ENCODE data around the gene USP40.

Gene USP40

DNA sequence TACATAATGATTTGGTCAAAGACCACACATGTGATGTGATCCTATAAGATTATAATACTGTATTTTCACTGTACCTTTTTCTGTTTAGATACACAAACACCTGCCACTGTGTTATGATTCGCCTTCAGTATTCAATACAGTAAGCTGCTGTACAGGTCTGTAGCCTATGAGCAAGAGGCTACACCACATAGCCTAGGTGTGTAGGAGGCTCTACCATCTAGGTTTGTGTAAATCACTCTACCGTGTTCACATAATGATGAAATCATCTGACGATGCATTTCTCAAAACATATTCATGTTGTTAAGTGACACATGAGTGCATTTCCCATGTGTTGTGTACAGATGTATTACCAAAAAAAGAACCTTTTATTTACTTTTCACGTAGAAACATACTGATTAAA is 74.5 kb downstream of the USP40 start:
- DNase-seq = no peak

DNA sequence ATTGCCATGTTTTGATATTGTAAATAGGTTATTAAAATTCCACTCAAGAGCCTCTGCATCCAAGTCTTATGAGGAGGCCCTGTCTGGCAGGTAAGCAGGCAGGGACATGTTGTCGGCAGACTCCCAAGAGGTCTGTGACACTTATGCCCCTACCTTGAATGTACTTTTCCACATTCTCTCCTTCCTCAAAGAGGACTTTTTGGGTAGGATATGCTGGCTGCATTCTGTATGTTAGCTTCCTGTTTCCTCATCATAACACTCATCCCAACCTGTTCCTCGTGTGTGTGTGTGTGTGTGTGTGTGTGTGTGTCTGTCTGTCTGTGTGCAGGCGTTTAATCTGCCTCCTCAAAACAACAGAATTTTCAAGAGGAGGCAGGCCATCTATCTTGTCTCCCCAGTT is 75.3 kb downstream of the USP40 start:
- DNase-seq = no peak

DNA sequence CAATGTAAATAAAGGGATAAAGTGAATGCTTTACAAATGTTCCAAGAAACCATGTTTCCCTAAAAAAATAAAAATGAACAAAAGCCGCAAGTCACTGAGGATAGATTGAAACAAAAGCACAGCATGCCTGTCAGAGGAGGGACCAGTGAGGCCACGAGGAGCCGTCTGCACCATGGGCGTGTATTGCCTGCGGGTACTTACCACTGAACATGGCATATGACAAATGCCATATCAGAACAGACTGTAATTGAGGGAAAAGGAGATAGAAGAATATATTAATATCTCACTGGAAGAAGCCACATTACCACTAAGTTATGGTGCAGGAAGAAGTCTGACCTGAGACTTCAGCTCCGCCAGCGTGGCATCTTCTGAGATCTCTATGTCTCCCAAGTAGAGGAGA is 75.8 kb downstream of the USP40 start:
- DNase-seq = no peak

DNA sequence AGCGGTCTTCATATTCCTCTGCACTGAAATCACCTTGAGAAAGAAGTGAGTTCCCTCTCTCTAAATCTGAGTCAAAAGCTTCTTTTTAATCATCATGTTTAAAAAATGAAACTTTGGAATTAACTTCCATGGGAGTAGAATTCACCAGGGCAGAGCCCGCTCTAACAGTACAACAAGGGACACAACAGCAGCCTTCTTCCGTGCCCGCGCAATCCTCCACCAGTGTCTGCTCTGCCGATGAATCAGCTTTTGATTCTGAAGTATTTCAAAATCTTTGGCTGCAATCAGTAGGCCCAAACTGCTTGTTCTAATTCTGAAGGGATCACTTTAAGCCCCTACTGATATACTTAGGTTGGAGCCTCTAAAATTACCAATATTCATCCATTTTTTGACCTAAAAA is 76.9 kb downstream of the USP40 start:
- DNase-seq = no peak

DNA sequence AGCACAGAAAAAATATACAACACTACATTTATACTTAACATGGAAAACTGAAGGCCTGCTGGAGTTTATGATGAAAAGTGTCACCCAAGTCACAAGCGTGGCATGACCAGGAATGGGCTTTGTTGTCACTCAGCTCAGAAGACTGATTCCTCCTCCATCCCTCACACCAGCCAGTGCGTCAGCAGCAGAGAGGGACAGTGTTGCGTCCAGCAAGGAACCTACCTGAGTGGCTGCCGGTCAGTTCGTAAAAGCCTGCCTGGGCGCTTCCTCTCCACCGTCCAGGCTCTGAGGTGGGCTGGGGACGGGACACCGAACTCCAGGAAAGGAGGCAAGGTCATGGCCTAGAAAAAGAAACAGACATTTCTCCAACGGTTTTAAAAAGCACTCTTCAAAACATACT is 77.4 kb downstream of the USP40 start:
- no peak for DNase-seq

DNA sequence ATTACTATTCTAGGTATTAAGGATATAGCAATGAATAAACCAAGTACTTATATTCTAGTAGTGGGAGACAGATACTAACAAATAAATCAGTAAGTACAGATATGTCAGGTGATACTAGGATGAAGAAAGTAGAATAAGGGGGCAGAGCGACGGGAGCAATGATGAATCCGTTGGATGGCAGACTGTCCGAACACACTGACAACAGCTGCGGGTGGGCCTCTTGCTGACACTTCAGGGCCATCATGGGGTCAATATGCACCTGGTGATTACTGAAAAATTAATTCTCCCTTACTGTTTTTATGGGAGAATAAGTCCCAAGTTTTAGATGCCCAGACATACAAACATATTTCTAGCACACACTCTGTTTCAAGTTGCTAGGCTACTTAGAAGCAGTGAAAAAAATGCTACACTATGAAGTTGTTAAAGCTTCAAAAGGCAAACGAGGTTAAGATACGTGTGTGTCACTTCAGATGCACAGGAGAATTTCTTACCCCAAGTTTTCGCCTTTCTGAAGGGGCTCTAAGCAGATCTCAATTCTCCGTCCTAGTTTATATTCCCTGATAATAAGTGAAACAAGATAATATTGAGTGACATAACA is 78.7 kb downstream of the USP40 start:
- no peak for DNase-seq

DNA sequence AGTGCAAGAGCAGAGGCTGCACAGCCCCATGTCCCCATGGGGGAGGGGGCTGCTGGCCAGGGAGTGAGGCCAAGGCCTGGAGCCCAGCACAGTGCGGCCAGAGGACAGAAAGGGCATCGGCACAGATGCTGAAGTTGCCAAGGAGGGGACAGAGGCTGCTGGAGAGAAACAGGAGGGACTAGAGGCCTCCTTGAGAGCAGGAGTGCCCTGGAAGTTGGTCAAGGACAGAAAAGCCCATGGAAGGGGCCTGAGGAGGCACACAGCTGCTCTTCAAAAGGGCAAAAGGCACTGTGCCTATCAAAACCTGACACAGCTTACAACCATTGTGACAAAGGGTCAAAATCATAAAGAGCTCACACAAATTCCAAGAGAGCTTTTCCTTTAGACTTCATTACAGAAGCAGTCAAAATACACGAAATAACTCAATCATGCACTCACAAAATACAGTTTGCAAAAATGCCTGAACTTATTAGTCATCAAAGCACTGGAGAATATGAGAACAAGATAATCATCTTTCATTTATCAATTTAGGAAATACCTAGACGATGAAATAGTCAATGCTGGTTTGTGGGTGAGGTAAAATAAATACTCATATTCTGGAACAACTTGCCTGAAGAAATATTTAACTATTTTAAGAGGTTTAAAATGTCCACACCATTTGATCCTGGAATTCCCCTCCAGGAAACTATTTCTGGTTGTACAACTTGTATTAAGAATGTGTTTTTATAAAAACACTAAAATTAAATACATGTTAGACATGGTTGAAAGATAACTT is 79.6 kb downstream of the USP40 start:
- DNase-seq = no peak

DNA sequence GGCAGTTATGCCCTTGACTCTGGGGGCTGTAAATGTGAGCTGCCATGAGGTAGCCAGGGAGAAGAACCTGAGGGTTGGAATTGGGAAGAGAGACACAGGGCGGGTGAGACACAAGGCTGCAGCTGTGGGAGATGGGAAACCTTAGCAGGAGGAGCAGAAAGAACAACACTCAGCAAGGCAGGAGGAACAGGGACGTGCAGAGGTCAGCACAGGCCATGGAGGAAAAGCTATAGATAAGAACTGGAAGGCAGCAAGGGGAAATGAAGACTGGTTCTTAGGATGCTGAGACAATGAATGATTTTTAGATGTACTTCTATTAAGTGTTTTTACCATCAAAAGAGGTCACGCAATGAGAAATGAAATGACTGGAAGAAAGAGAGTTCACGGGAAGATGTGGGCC is 80.2 kb downstream of the USP40 start:
- no peak for DNase-seq

DNA sequence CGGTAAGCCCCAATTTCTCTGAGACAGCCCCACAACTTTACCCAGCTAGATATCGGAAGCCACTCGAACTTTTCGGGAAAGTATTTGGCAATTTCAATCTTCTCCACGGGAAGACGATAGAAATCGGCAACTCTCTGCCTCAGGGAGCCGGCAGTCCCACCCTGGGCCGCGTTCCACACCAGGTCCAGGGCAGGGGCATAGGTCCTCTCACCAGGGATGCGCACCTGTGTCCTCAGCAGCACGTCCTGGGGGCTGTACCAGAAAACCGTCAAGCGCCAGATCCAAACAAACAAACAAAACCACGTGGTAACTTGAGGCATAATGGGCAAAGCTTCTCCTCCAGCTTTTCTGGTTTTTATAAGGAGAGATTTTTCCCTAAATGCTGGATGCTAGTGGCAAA is 80.9 kb downstream of the USP40 start:
- DNase-seq = no peak

DNA sequence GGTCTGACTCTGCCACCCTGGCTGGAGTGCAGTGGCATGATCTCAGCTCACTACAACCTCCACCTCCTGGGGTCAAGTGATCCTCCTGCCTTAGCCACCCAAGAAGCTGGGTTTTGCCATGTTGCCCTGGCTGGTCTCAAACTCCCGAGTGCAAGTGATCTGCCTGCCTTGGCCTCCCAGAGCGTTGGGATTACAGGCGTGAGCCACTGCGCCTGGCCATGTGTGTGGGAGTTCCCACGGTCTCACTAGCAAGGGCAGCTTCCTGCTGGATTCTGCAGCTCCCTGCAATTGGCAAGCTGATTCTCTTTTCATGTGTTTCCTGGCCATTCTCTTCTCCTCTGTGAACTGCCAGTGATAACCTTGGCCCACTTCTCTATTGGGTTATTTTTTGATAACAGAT is 84.0 kb downstream of the USP40 start:
- no peak for DNase-seq

DNA sequence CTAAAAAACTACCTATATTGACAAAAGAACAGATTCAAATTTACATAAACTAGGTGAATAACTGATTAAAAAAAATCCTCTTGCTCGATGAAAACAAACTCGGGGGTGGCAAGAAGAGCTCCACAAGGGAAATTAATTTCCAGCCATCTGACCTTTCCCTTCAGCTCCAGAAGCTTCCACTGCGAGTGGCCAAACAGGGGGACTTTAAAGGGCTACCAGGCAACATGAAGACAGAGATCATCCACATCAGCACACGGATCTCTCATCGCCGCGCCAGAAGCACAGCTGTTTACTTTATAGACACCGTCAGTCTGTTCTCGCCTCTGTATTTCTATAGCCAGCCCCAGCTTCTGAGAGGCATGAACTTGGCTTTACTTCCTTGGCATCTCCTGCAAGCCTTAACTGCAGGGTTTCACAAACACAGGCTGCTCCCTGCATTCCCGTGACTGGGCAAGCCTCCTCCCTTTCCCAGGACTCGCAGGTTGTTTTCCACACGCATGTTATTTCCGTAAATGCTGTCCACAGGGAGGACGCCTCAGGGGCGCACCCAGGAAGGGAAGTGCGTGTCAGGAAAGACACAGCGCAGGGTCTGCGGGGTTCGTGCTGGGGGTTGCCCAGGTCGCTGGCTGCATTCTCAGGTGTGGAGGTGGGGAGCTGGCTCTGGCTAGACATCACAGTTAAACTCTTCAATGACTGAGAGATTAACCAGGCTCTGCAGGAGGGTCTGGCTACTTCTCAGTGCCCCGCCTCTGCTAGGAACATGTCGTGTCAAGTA is 85.0 kb downstream of the USP40 start:
- DNase-seq = no peak

DNA sequence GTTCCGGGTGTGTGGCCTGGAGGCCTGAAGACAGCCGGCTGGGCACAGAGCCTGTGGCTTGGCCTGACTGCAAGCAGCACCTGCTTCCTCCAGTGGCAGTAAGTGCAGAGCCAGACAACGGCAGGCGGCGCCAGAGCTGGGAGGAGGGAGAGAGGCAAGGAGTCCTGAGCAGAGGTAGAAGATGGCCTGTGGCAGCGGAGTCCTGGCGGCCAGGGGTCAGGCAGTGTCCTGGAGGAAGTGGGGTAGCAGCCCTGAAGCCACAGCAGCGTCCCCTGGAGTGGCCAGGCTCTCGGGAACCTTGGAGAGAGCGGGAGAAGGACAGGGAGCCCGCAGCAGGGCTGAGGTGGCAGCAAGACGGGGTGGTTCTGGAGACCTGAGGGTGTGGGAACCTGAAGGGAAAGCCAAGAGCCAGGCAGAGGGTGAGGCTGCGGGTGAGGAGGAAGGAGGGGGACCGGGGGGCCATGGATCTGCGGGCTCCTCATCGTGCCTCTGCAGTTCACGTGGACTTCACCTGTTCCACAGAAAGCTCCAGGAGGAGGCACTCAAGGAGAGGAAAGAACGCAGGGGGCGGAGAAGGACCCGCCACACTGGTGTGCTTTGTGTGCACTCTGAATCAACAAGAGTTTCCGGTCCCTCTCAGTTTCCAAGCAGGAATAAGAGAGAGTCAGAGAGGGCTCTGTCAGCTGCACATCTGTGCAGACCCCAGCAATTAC is 85.9 kb downstream of the USP40 start:
- DNase-seq = no peak

DNA sequence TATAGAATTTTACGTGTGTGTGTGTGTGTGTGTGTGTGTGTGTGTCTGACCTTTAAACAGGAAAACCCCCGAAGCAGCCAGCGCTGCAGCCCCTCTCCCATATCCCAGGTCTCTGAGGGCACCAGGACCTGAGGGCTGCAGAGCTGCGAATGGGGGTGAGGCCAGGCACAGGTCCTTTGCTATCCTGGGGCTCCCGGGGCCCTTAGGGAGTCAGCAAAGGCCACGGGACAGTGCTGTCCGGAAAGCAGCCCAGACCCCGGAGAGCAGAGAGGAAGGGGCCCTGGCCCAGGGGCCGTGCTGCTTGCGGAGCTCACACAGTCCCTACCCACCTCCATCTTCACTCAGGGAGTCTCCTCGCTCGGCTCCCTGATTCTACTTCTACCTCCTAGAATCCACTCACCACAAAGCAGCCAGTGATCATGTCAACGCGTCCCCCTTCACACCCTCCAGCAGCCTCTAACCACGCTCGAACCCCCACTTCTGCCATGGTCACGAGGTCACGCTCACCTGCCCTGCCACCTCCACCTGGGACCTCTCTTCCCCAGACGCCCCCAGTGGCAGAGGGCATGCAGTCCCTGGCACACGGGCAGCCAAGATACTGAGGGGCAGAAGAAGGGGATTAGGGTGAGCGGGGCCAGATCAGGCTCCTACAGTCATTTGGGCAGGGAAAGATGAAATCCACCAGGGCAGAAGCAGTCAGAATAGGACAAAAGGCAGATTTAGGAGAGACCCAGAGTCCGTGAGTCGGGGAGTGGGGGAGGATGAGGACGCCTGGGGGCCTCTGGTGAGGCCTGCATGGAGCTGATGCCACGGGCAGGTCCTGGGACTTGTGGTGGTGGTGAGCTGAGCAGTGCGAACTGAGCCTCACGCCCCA is 86.7 kb downstream of the USP40 start:
- DNase-seq = no peak

DNA sequence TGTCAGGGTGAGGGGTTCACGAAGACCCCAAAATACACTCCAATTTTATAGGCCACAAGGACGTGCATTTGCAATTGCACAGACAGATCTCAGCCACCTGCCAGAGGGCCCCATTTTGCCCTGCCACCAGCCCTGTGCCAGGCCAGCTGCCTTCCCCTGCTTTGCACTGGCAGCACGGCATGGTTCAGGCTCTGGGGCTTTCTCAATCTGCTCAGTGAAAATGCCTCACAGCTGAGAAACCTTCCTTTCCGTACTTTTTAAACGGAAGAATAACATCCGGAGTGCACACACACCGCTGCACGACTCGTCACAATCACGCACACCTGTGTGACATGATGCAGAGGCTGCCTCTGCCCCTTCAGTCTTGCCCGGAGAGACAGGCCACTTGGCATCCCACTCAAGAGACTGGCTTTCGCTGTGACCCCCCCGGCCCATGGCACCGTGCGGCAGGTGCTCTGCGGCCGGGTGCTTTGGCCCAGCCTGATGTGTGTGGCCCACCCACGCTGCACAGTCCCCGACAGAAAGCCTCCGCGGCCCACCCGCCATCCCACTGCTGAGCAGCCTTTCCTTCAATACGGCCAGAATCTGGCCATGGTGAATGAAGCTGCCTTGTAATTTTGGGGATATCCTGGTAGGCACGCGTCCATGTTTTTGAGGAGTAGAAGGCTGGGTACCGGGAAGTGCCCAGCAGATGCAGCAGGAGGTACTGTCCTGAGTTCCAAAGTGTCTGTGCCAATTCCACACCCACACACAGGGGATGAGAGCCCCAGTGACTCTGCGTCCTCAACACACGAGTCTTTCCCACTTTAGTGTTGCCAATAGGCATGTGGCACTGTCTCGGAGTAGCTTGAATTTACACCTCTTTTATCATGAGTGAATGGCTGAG is 88.8 kb downstream of the USP40 start:
- DNase-seq = no peak

DNA sequence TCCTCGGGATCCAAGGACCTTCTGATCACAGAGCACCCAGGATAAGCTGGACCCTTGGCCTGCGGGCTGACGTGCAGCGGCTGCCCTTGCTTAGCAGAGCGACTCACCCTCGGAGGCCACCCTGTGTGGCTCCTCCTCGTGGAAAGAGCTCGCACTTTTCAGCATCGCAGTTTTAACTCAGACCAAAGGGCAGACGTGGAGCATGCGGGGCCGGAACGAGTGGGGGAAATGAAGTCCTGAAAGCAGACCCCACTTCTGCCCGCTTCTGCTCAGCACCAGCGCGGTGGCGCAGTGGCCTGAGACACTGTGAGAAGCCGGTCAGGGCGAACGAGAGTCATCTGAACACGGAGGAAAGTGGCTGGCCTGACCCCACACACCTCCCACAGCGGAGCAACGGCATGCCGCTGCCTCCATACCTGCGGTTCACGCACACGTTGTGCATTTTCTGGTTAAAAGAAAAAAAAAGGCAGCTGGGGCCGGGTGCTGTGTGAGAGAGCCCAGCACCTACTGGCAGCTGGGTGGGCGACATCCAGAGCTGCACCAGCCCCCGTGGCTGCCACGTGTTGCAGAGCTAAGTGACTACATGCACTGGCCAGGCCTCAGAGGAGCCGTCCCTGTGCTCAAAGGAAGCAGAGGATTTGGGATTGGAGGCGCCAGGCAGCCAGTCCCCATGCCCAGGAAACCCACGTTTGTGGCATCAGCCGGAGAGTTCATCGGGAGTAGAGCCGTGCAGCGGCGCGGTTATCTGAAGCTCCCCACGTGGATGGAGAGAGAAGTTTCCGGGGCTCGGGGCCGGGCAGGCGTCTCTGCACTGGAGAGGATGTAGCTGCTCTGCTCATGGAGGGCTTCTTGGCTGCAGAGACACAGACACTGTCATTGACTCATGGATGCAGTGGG is 89.7 kb downstream of the USP40 start:
- no peak for DNase-seq

DNA sequence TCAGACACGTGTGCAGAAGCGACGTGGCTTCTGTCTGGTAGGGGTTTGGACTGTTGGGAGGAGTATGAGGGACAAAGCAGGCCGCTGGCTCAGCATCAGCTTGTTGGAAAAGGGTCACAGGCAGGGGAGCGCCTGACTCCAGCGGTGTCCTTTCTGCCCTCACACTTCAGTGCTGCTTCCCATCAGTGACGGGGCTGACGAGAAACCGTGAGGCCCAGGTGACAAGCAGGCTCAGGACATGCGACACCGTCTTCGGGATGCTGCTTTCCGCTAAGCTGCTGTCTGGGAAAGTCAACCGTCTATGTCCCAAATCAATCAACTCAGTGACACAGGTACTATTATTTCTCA is 90.5 kb downstream of the USP40 start:
- DNase-seq = no peak

DNA sequence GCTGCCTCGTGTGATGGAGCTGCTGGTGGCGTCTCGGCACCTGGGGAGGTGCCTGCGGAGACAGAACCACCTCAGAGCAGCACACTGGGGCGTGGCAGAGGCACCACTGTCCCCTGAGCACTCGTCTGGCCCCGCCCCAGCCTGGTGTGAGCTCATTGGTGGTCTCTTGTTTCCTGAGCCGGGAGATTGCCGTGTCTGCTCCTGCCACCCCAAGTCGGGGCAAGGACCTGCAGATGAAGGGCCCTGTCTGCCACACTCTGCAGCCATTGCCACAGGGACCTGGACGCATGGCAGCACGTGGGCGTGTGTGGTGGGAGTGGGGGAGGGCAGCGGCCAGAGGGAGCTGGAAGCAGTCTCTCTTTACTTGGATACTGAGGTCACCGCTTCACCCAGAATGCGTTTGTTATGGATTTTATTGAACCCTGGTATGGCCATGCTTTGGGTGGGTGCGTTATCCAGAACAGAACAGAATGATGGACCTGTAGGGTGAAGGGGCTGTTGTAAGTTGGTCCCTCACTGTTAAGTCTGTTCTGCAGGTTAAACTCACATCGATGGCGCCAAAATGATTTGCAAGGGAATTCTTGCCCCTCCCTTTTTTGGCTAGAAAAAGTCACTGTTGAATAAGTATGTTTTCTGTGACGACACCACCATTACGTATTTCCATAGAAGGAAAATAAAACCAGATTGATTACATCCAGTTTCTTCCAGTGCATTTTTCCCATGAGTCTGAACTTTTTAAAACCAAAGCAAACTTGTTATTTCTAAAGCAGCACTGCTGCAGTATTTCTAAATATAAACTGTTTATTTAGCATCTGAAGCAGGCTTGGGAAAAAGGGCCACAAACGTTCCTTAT is 92.0 kb downstream of the USP40 start:
- no peak for DNase-seq

DNA sequence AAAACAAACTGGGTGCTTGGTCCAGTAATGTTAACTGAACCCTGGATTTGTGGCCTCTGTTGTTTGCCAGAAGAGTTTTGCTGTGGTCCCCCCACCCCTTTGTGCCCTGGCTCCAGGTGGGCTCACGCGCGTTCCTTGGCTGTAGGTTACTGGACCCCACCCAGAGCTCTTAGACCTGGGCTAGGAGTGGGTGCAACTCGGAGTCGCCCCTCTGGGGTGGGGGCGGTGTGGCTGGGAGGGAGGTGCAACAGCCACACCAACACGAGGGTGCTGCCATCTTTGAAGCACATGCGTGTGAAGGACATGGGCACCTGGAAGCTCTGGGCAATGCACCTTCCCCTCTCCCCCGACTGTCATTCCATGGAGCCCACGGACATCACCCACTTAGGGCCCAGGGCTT is 92.7 kb downstream of the USP40 start:
- no peak for DNase-seq

DNA sequence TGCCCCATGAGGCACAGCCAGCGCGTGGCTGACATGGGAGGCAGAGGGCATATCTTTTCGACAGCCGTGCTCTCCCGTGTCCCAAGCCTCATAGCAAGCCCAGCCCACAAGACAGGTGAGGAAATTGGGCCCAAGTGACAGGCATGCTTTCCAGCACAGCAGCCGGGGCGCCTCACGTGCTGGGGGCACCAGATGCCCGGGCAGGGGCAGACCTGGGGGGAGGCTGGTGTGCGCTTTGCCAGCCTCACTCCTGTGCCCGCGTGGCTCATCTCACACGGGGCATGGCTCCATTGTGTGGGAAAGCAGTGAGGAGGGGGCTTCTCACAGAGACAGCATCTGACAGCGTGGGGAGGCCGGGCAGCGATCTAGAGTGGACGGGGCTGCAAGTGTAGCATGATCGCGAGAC is 93.2 kb downstream of the USP40 start:
- DNase-seq = no peak

All from CD4-positive, alpha-beta T cell treated with Interleukin-15 for 1 hour (primary cell).